Endothelial cell of umbilical vein (primary cell): ENCODE measurements around the gene ACAP1. TPM values are rescaled to one million over a fixed set of nuclear protein-coding genes. Genes with fewer than 3 reads are reported as not detected.
A peak's percentile ranks its signal among the peaks of the same experiment; 100 is the strongest.

Experiments
- BruUV-seq: library from RNA; stranded (reverse); fragments of 400-500 nt; replicated peaks from 2 replicates; lab custom pipeline; 2021; lab: Mats Ljungman, UMichigan
- CTCF ChIA-PET: fragments of 300-600, 350-600 bp; sonication (Branson Sonifier 250); formaldehyde crosslinking; loops from one replicate; lab custom pipeline; 2021; ENCODE audit warnings: antibody characterized with exemption, inconsistent platforms; lab: Charles Lee
- POLR2A ChIA-PET: fragments of 300-600, 350-600 bp; sonication (Branson Sonifier 250); formaldehyde crosslinking; loops from one replicate; lab custom pipeline; 2021; ENCODE audit warnings: antibody characterized with exemption, inconsistent platforms; lab: Charles Lee
- DNase-seq: peaks from one replicate; pipeline ENCODE4 v3.0.0-alpha.2; 2011; ENCODE audit warnings: low read depth, low spot score
- FAIRE-seq: peaks from 2 replicates; lab custom pipeline; 2011; peaks lifted over from hg19 to GRCh38; lab: Jason Lieb, UNC
- H2AFZ ChIP-seq: 2 replicates; pipeline ENCODE4 v1.6.0; 2012; ENCODE audit warnings: low read depth, low read length, control low read depth, inconsistent platforms
- H3K27ac ChIP-seq: 2 replicates; pipeline ENCODE4 v1.5.1; 2011; ENCODE audit warnings: low read depth, mild to moderate bottlenecking, control low read depth, low read length, moderate library complexity; ENCODE audit not compliant: insufficient read depth
- H3K27me3 ChIP-seq, 2 experiments: 2 replicates each; pipeline versions ENCODE4 v1.6.0 to v1.6.1; 2011; ENCODE audit warnings: low read length in 2 of 2, mixed read lengths in 1 of 2; ENCODE audit not compliant: control insufficient read depth in 2 of 2, insufficient read depth in 2 of 2
- H3K36me3 ChIP-seq, 2 experiments: 2 replicates in 1 of 2; 3 replicates in 1 of 2; pipeline ENCODE4 v1.5.1; 2011; ENCODE audit warnings: low read length in 2 of 2, mild to moderate bottlenecking in 1 of 2, moderate library complexity in 1 of 2; ENCODE audit not compliant: control insufficient read depth in 2 of 2, insufficient read depth in 2 of 2; ENCODE audit errors: extremely low read depth in 1 of 2
- H3K4me1 ChIP-seq: 3 replicates; pipeline ENCODE4 v1.5.1; 2011; ENCODE audit warnings: mild to moderate bottlenecking, low read length; ENCODE audit not compliant: control insufficient read depth, insufficient read depth; ENCODE audit errors: extremely low read depth
- H3K4me2 ChIP-seq: 2 replicates; pipeline ENCODE4 v1.6.1; 2011; ENCODE audit warnings: low read length, control low read depth, mixed read lengths; ENCODE audit not compliant: insufficient read depth
- H3K4me3 ChIP-seq, 3 experiments: fragments of 200-600 bp in 1 of 3; sonication (generic), shearing (Covaris generic) in 1 of 3; replicated peaks in 1 of 3; 2 replicates each; pipeline ENCODE4 v1.5.1; 2011 to 2016; ENCODE audit warnings: control low read depth in 3 of 3, low read length in 3 of 3, mild to moderate bottlenecking in 2 of 3, inconsistent platforms in 1 of 3, low read depth in 1 of 3, moderate library complexity in 1 of 3; ENCODE audit not compliant: insufficient read depth in 1 of 3
- H3K79me2 ChIP-seq: 2 replicates; pipeline ENCODE4 v1.6.0; 2012; ENCODE audit warnings: low read length, inconsistent platforms; ENCODE audit not compliant: control insufficient read depth, insufficient read depth
- H3K9ac ChIP-seq: replicated peaks from 2 replicates; pipeline ENCODE3; 2011; ENCODE audit warnings: low read length, control low read depth; ENCODE audit not compliant: insufficient read depth; ENCODE audit errors: extremely low read depth
- H3K9me1 ChIP-seq: replicated peaks from 3 replicates; pipeline ENCODE4 v1.6.0; 2011; ENCODE audit warnings: mild to moderate bottlenecking, low read length; ENCODE audit not compliant: control insufficient read depth, insufficient read depth; ENCODE audit errors: extremely low read depth
- H3K9me3 ChIP-seq: replicated peaks from 2 replicates; pipeline ENCODE4 v1.5.1; 2012; ENCODE audit warnings: low read length, inconsistent platforms; ENCODE audit not compliant: control insufficient read depth, insufficient read depth
- H4K20me1 ChIP-seq: replicated peaks from 2 replicates; pipeline ENCODE3; 2011; ENCODE audit warnings: mild to moderate bottlenecking, low read length; ENCODE audit not compliant: control insufficient read depth, insufficient read depth; ENCODE audit errors: extremely low read depth
- CTCF ChIP-seq, 2 donors: IDR thresholded peaks; 1 replicate in 1 of 2; 2 replicates in 1 of 2; pipeline ENCODE4 v1.5.1; 2011; ENCODE audit warnings: low read length in 2 of 2, mild to moderate bottlenecking in 2 of 2, moderate library complexity in 2 of 2, control low read depth in 1 of 2, inconsistent platforms in 1 of 2, low read depth in 1 of 2; ENCODE audit not compliant: insufficient read depth in 1 of 2; ENCODE audit errors: extremely low read depth in 1 of 2
- GATA2 ChIP-seq: IDR thresholded peaks from 2 replicates; pipeline ENCODE4 v1.7.0; 2011; ENCODE audit warnings: low read depth, mild to moderate bottlenecking, moderate library complexity, mixed read lengths, low read length; ENCODE audit not compliant: insufficient read length, insufficient read depth
- MAX ChIP-seq: IDR thresholded peaks from 2 replicates; pipeline ENCODE4 v1.6.1; 2011; ENCODE audit not compliant: insufficient read depth, insufficient read length
- dilution Hi-C: fragments of 300-500 bp; cut with MboI; formaldehyde crosslinking; loops from one replicate; pipeline ENCODE4 v1.15.0; 2019; ENCODE audit warnings: low sequenced_read_pairs; ENCODE audit not compliant: extremely low pct_ligation_motif_present
- intact Hi-C: fragments of 100-400 bp; cut with micrococcal nuclease; formaldehyde crosslinking; loops from one replicate; pipeline ENCODE4 v1.10.0; 2022
- polyA plus RNA-seq, 4 experiments: library from polyadenylated mRNA; depleted of rRNA in 3 of 4; stranded (reverse) in 3 of 4; unstranded in 1 of 4; fragments of >200 nt; gene quantifications; 2 replicates each; pipeline versions ENCODE4 v1.2.1 to v1.2.3, GENCODE V29; 2011 to 2012; ENCODE audit warnings: missing spikeins in 1 of 4
- total RNA-seq: library from RNA; stranded (reverse); gene quantifications from 2 replicates; pipeline ENCODE4 v1.2.3, GENCODE V29; 2021

Gene ACAP1
- total and polyA plus RNA-seq, 2 donors (not counting 3 experiments of a cell fraction or from before 2014, with no cell fraction given): 0.46 TPM; not detected in 1

- Histone ChIP-seq H2AFZ (no peak overlapping the region), H3K79me2 (peaks cover 10% of the 10 kb centered on the region), H3K9ac (no peak overlapping the region), H3K27ac (no peak overlapping the region), H3K9me1 (no peaks in the 10 kb centered on the region), H3K4me1 (peaks cover 6% of the 10 kb centered on the region), H3K4me2 (no peak overlapping the region), H3K9me3 (no peaks in the 10 kb centered on the region), H3K27me3 (no peaks in the 10 kb centered on the region), H4K20me1 (no peaks in the 10 kb centered on the region), H3K36me3 (peaks cover 10 to 43% of the 10 kb centered on the region in 2 experiments), H3K4me3 (no peak overlapping the region)
- dilution Hi-C loops: no loop called here
- ChIA-PET CTCF (interaction anchor here (0.8 to 1.8 kb wide), 6 partner anchors 13 to 237 kb away, joined by 3 to 13 read pairs (median 6); partner anchors contain the start of genes ACAP1, SLC2A4 and TNFSF13), POLR2A (no interaction called here)
- TF ChIP-seq GATA2 (no peak), MAX (no peak), CTCF (IDR thresholded peaks at IDR 0.05; ENCODE audit: extremely low read depth in 1 of 2, insufficient read depth in 1 of 2, low read depth in 1 of 2, low read length in 2 of 2) (peak; percentile 91 to 95)
- FAIRE-seq (peak; percentile 79), DNase-seq (peak; percentile 32)
- TSS peak; percentile 7 for BruUV-seq
- intact Hi-C loops: loop anchor here (1.0 kb wide), 2 partner anchors 22 to 237 kb away; partner anchors contain the start of gene SENP3
These were observed 12.4 kb upstream of the ACAP1 start for GRCh38 chr17:7323731-7324437.
